Measurements from ENCODE around the gene ZNF175.

Gene ZNF175

GRCh38 chr19:51550848-51551672, 20.0 kb upstream of the ZNF175 start:
- DNase-seq (ENCODE audit: low spot score): no peak

- DNase-seq (ENCODE audit: low spot score): no peak
These were observed 19.2 kb upstream of the ZNF175 start for GRCh38 chr19:51551673-51552432.

GRCh38 chr19:51552608-51552995, 18.5 kb upstream of the ZNF175 start:
- DNase-seq (ENCODE audit: low spot score): no peak

- peak; percentile 56 for DNase-seq (ENCODE audit: low spot score)
These were observed 17.9 kb upstream of the ZNF175 start for GRCh38 chr19:51552996-51553725.

GRCh38 chr19:51559240-51559639, 11.8 kb upstream of the ZNF175 start:
- no peak for DNase-seq (ENCODE audit: low spot score)

GRCh38 chr19:51560339-51560738, 10.7 kb upstream of the ZNF175 start:
- DNase-seq (ENCODE audit: low spot score): no peak

- no peak for DNase-seq (ENCODE audit: low spot score)
These were observed 6.3 kb upstream of the ZNF175 start for GRCh38 chr19:51564791-51565190.

GRCh38 chr19:51565583-51565982, 5.5 kb upstream of the ZNF175 start:
- no peak for DNase-seq (ENCODE audit: low spot score)

- DNase-seq (ENCODE audit: low spot score): no peak
These were observed 4.5 kb upstream of the ZNF175 start for GRCh38 chr19:51566489-51567100.

- no peak for DNase-seq (ENCODE audit: low spot score)
These were observed 3.5 kb upstream of the ZNF175 start for GRCh38 chr19:51567583-51567982.

GRCh38 chr19:51568456-51568855, 2.6 kb upstream of the ZNF175 start:
- no peak for DNase-seq (ENCODE audit: low spot score)

- DNase-seq (ENCODE audit: low spot score): peak; percentile 9
These were observed 516 bp downstream of the ZNF175 start for GRCh38 chr19:51571599-51571998.

GRCh38 chr19:51572410-51572809, 1.3 kb downstream of the ZNF175 start:
- DNase-seq (ENCODE audit: low spot score): no peak

GRCh38 chr19:51572908-51573307, 1.8 kb downstream of the ZNF175 start:
- DNase-seq (ENCODE audit: low spot score): no peak

GRCh38 chr19:51573331-51573730, 2.2 kb downstream of the ZNF175 start:
- DNase-seq (ENCODE audit: low spot score): no peak

GRCh38 chr19:51576850-51577249, 5.8 kb downstream of the ZNF175 start:
- no peak for DNase-seq (ENCODE audit: low spot score)

- DNase-seq (ENCODE audit: low spot score): no peak
These were observed 15.1 kb downstream of the ZNF175 start for GRCh38 chr19:51586103-51586728.

- no peak for DNase-seq (ENCODE audit: low spot score)
These were observed 15.7 kb downstream of the ZNF175 start for GRCh38 chr19:51586799-51587198.

- DNase-seq (ENCODE audit: low spot score): no peak
These were observed 16.4 kb downstream of the ZNF175 start for GRCh38 chr19:51587264-51588191.

GRCh38 chr19:51589511-51589910, 18.4 kb downstream of the ZNF175 start:
- no peak for DNase-seq (ENCODE audit: low spot score)

GRCh38 chr19:51590441-51590840, 19.4 kb downstream of the ZNF175 start:
- no peak for DNase-seq (ENCODE audit: low spot score)
